NK-92 (cell line): Measurements from ENCODE around the gene IFRD2.
"Not testable (repeated sequence)": the region's sequence is repeated elsewhere in the genome, so short reads cannot be mapped to it uniquely, and the experiment has no call there.

Experiments used
- DNase-seq: peaks from one replicate; lab custom pipeline; 2025; ENCODE audit not compliant: unreplicated experiment; lab: John Stamatoyannopoulos, UW

The IFRD2 gene

DNA sequence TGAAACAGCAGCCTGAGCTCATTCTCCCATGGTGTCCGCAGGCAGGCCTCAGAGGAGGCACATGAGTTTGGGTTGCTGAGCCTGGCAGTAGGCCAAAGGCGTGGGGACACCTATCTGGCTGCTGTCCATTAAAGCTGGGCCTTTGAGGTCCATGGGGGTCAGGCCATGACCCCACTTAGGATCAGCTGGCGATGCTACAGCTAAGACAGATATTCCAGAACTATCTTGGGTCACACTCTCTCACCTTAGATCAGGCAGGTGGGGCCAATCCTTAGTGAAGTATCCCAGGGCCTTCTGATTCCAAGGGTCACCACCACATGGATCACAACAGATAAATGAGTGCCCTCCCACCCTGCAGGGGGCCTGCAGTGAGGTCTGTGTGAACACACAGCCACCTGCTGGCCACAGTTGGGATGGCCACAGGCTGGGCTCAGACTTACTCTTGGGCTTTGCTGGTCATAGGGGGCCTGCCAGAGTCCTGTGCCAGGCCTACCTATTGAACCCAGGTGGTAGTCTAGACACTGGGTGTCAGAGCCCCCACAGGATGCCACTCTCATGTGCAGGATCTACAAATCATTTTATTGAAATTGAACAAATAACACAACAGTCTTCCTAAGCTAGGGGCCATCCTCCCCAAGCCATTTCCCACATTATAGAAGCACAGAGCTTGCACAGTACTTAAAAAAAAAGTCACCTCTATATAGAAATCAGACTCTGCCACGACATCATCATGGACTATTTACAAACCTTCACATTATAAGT lies 32.3 kb upstream of the IFRD2 start:
- no peak for DNase-seq

GRCh38 chr3:50323614-50324199 lies 31.5 kb upstream of the IFRD2 start:
- no peak for DNase-seq

DNA sequence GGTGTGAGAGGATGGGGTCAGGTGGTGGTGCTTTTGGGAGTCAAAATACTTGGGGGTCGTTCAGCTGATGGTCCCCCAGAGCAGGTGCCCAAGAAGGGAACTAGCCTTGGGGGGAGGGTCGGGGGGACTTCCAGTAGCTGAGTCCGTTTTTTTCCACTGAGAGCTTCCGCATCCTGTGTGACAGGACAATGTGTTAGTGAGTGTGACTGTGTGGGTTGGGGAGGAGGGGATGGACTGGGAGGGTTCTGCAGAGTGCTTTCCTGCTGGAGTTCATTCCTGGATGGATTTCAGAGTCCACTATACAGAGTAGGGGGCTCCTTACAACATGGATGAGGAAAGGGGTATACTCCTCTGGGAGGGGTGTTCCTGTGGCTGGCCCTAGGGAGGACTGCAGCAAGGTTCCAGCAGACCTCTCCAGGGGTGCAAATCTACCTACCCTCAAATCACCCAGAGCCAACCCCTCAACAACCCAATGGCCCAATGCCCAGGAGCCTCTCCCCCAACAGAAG lies 30.9 kb upstream of the IFRD2 start:
- DNase-seq = no peak

- DNase-seq = no peak
Measured at GRCh38 chr3:50322386-50323091, 30.3 kb upstream of the IFRD2 start, which contains the start of gene HYAL2. HYAL2 (minus strand) TSS chr3:50322745; CDS start chr3:50320489, 2,256 bp downstream.

- no peak for DNase-seq
Measured at GRCh38 chr3:50322115-50322385, 29.8 kb upstream of the IFRD2 start.

DNA sequence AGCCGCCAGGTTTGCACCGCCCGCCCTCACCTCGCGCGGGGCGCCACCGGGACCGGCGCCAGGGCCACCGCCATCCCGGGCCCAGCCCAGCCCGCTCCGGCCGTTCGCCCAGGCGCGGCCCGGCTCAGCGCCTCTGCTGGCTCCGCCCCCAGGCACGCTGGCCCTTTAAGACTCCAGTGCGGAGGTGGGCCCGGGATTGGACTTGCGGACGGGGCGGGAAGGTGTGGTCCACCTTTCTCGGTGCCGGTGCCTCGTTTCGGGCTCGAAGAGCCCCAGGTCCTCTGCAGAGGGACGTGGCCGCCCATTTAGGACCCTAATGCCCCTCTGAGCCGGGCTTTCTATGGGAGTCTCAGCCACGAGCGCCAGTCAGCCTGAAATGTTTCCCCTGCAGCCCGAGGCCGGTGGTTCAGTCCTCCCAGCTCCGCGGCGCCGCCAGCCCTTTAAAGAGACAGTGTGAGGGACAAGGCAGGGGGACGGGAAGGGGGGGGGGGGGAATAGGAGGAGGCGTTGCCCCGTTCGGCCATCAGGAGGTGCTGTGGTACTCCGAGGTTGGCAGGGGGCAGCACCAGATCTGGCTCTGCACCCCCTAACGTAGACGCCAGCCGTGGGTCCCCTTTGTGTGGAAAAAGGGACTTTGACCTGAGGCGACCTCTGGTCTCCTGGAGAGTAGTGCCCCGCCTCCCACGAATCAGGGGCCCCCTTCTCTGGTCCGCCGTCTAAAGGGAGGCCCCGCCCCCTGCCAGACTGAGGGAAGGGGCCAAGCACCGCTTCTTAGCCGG lies 29.3 kb upstream of the IFRD2 start:
- DNase-seq = no peak

GRCh38 chr3:50320853-50321335 lies 28.7 kb upstream of the IFRD2 start:
- no peak for DNase-seq

DNA sequence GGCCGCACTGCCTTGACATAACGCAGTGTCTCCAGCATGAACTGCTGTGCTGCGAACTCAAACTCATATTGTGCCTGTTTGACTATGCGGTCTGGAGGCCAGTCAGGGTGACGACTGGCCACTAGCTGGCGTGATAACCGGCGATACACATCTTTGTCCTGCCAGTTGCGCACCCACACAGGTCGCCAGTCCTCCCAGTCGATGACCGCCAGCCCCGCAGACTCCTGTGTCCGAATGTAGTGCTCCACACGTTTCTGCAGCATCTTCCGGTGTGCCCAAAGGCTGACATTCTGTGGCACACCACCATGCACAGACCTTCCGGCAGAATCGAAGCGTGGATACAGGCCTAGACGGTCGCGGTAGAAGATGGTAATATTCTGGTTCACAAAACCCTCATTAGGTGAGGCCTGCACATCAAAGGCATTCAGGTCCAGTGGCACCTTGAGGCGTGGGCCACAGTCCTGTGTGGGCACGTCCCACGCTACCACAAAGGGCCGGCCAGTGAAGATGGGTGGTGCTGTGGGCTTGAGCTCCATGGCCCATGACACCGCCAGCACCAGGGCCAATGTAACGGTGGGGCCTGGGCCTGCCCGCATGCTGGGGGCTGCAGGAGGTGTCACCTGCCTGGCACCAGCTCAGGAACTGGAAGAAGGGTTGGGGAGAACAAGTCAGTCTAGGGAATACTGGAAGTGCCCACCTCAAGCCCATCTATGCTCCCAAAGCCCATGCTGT lies 27.8 kb upstream of the IFRD2 start:
- no peak for DNase-seq

- DNase-seq = no peak
Measured at GRCh38 chr3:50319181-50319893, 27.1 kb upstream of the IFRD2 start.

- no peak for DNase-seq
Measured at GRCh38 chr3:50318615-50319014, 26.4 kb upstream of the IFRD2 start.

DNA sequence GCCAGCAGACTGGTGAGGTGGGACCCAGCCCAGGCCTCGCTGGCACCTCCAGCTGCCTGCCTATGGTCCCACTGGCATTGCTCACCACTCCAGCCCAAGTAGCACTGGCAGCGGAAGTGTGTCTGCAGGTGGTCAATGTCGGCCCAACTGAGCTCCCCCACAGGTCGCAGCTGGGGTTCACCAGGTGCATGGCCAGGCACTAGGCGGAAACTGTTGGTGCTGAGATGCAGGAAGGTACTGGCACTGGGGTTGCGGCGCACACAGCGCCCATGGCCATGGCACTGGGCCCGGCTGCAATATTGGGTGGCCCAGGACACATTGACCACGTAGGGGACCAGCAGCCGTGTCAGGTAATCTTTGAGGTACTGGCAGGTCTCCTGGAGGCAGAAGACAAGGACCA lies 25.9 kb upstream of the IFRD2 start:
- DNase-seq = no peak

GRCh38 chr3:50317300-50317699 lies 25.1 kb upstream of the IFRD2 start:
- no peak for DNase-seq

GRCh38 chr3:50316657-50317242 lies 24.5 kb upstream of the IFRD2 start:
- no peak for DNase-seq

- DNase-seq = no peak
Measured at GRCh38 chr3:50314816-50315215, 22.6 kb upstream of the IFRD2 start.

DNA sequence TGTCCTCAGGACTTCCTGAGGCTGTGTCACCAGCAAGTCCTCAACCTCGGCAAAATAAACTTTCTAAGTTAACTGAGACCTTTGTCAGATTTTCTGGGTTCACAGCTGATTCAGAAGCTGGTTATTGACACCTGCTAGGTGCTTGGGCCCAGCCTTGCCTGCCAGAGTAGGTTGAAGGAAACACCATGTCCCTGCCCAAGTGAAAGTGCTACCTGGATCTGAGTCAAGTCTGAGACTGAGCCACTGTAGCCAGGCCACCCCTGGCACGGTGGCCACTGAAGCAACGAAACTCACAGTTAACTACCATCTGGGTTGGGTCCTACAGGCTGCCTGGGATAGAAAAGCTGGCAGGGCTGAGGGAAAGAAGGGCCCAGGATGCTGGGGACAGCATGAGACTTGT lies 22.1 kb upstream of the IFRD2 start:
- DNase-seq = no peak

- DNase-seq = not testable (repeated sequence)
Measured at GRCh38 chr3:50312041-50312440, 19.8 kb upstream of the IFRD2 start.

DNA sequence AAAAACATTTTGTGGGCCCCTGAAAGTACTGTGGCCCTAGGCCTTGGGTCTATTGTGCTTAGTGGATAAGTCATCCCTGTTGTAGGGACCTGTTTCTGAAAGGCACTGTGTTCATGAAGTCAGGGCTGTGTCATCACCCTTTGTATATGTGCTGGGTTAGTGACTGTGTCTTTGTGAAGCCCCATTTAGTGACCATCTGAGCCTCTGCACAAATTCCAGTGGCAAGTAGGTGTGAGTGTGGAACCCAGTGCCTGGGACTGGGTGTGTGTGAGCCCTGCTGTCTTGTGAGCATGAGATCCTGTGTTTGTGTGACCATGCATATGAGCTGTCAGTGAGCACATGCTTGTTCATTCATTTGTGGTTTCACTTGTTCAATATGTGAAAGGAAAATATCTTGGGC lies 12.4 kb upstream of the IFRD2 start:
- DNase-seq = no peak

GRCh38 chr3:50303013-50303815 lies 11.0 kb upstream of the IFRD2 start, which contains the start of gene HYAL1:
HYAL1 (minus strand) TSS chr3:50303574; CDS start chr3:50302956, 618 bp downstream.
- no peak for DNase-seq
